Measurements from ENCODE around the gene CCNI. TPM values are rescaled to one million over a fixed set of nuclear protein-coding genes. Genes with fewer than 3 reads are reported as not detected.

The CCNI gene
- polyA plus RNA-seq, 3 donors: 419 to 446 (median 442) TPM

GRCh38 chr4:77009511-77010115 lies 66.2 kb downstream of the CCNI start:
- DNase-seq (ENCODE audit: low read depth in 3 of 3, low spot score in 2 of 3): no peak

GRCh38 chr4:77007358-77008230 lies 68.2 kb downstream of the CCNI start:
- no peak for DNase-seq (ENCODE audit: low read depth in 3 of 3, low spot score in 2 of 3)

- DNase-seq (ENCODE audit: low read depth in 3 of 3, low spot score in 2 of 3): no peak
These were observed 68.9 kb downstream of the CCNI start for GRCh38 chr4:77006753-77007353.

GRCh38 chr4:77003400-77003799 lies 72.4 kb downstream of the CCNI start:
- no peak for DNase-seq (ENCODE audit: low read depth in 3 of 3, low spot score in 2 of 3)

- no peak for DNase-seq (ENCODE audit: low read depth in 3 of 3, low spot score in 2 of 3)
These were observed 73.3 kb downstream of the CCNI start for GRCh38 chr4:77002321-77003107.

GRCh38 chr4:77001907-77002306 lies 73.9 kb downstream of the CCNI start:
- DNase-seq (ENCODE audit: low read depth in 3 of 3, low spot score in 2 of 3): no peak

- no peak for DNase-seq (ENCODE audit: low read depth in 3 of 3, low spot score in 2 of 3)
These were observed 77.4 kb downstream of the CCNI start for GRCh38 chr4:76998251-76998901.

GRCh38 chr4:76997532-76997931 lies 78.3 kb downstream of the CCNI start:
- DNase-seq (ENCODE audit: low read depth in 3 of 3, low spot score in 2 of 3): no peak

Other genes with a start within 250 kb of the CCNI start
- 1 to 10 TPM; 4.3 to 5.6 (median 4.8) TPM for gene SOWAHB, start 177.8 kb downstream of the CCNI start, polyA plus RNA-seq (ENCODE audit: insufficient read length in 3 of 3)
- 100 to 1,000 TPM; 271 to 276 (median 272) TPM for gene SEPTIN11, start 126.2 kb downstream of the CCNI start, polyA plus RNA-seq (ENCODE audit: insufficient read length in 3 of 3)
- gene CCNG2, start 81.2 kb upstream of the CCNI start, polyA plus RNA-seq (ENCODE audit: insufficient read length in 3 of 3): 100 to 1,000 TPM; 144 to 150 (median 148) TPM